Activated naive CD4-positive, alpha-beta T cell treated with anti-CD3 and anti-CD28 coated beads, Interleukin-2, amount 50 U/mL, for 16 hours (primary cell): ENCODE measurements around the gene ADCY1.

Experiments
- DNase-seq: peaks from one replicate; pipeline ENCODE4 v3.0.0-alpha.2; 2020

Gene ADCY1

GRCh38 chr7:45626441-45627430 is 52.6 kb downstream of the ADCY1 start:
- DNase-seq = no peak

- DNase-seq = no peak
Observed at GRCh38 chr7:45627691-45628456, 53.7 kb downstream of the ADCY1 start.

GRCh38 chr7:45631569-45631968 is 57.4 kb downstream of the ADCY1 start:
- no peak for DNase-seq

GRCh38 chr7:45636733-45637132 is 62.6 kb downstream of the ADCY1 start:
- no peak for DNase-seq

- no peak for DNase-seq
Observed at GRCh38 chr7:45638916-45639315, 64.7 kb downstream of the ADCY1 start.

GRCh38 chr7:45642044-45642443 is 67.9 kb downstream of the ADCY1 start:
- no peak for DNase-seq

- no peak for DNase-seq
Observed at GRCh38 chr7:45643630-45644029, 69.5 kb downstream of the ADCY1 start.

GRCh38 chr7:45644237-45644636 is 70.1 kb downstream of the ADCY1 start:
- no peak for DNase-seq

- no peak for DNase-seq
Observed at GRCh38 chr7:45645141-45645969, 71.2 kb downstream of the ADCY1 start.

GRCh38 chr7:45646207-45646821 is 72.1 kb downstream of the ADCY1 start:
- DNase-seq = no peak

- DNase-seq = no peak
Observed at GRCh38 chr7:45646996-45647825, 73.0 kb downstream of the ADCY1 start.

GRCh38 chr7:45647967-45648670 is 74.0 kb downstream of the ADCY1 start:
- DNase-seq = no peak

GRCh38 chr7:45648671-45648995 is 74.5 kb downstream of the ADCY1 start:
- DNase-seq = no peak

- DNase-seq = no peak
Observed at GRCh38 chr7:45649560-45650346, 75.6 kb downstream of the ADCY1 start.

- no peak for DNase-seq
Observed at GRCh38 chr7:45650404-45651394, 76.5 kb downstream of the ADCY1 start.

GRCh38 chr7:45651540-45651939 is 77.4 kb downstream of the ADCY1 start:
- DNase-seq = no peak

- DNase-seq = no peak
Observed at GRCh38 chr7:45652630-45653029, 78.5 kb downstream of the ADCY1 start.

GRCh38 chr7:45653209-45653907 is 79.2 kb downstream of the ADCY1 start:
- DNase-seq = no peak
